ELF-1 (cell line): Measurements from ENCODE around the gene MBOAT2.
A peak's percentile ranks its signal among the peaks of the same experiment; 100 is the strongest.

Experiments
- DNase-seq: peaks from one replicate; pipeline ENCODE4 v3.0.0-alpha.2; 2016; ENCODE audit warnings: low read depth, low spot score

MBOAT2 gene

GRCh38 chr2:8860239-8860638 lies 143.2 kb downstream of the MBOAT2 start:
- no peak for DNase-seq

GRCh38 chr2:8858910-8859309 lies 144.6 kb downstream of the MBOAT2 start:
- no peak for DNase-seq

- no peak for DNase-seq
These were observed 145.2 kb downstream of the MBOAT2 start for GRCh38 chr2:8858264-8858663.

- no peak for DNase-seq
These were observed 145.8 kb downstream of the MBOAT2 start for GRCh38 chr2:8857709-8858108.

- DNase-seq, result no peak
These were observed 147.3 kb downstream of the MBOAT2 start for GRCh38 chr2:8856176-8856575.

- no peak for DNase-seq
These were observed 148.5 kb downstream of the MBOAT2 start for GRCh38 chr2:8855010-8855409.

GRCh38 chr2:8853426-8853825 lies 150.1 kb downstream of the MBOAT2 start:
- no peak for DNase-seq

- DNase-seq, result peak; percentile 57
These were observed 151.5 kb downstream of the MBOAT2 start for GRCh38 chr2:8851811-8852560.

- DNase-seq, result no peak
These were observed 152.5 kb downstream of the MBOAT2 start for GRCh38 chr2:8850845-8851487.

GRCh38 chr2:8849327-8849726 lies 154.2 kb downstream of the MBOAT2 start:
- no peak for DNase-seq

GRCh38 chr2:8848328-8849100 lies 155.0 kb downstream of the MBOAT2 start:
- DNase-seq, result no peak

GRCh38 chr2:8847400-8847799 lies 156.1 kb downstream of the MBOAT2 start:
- no peak for DNase-seq

- DNase-seq, result no peak
These were observed 161.6 kb downstream of the MBOAT2 start for GRCh38 chr2:8841932-8842331.

- no peak for DNase-seq
These were observed 162.9 kb downstream of the MBOAT2 start for GRCh38 chr2:8840475-8841091.

GRCh38 chr2:8839189-8839965 lies 164.1 kb downstream of the MBOAT2 start:
- DNase-seq, result no peak

GRCh38 chr2:8837795-8838140 lies 165.7 kb downstream of the MBOAT2 start:
- peak; percentile 66 for DNase-seq

- DNase-seq, result peak; percentile 72
These were observed 166.3 kb downstream of the MBOAT2 start, which contains the start of gene KIDINS220 for GRCh38 chr2:8836971-8837794. Gene KIDINS220, minus strand, starts transcription at chr2:8837613. Its CDS starts 10,520 bp downstream, at chr2:8827093.

GRCh38 chr2:8835279-8835678 lies 168.2 kb downstream of the MBOAT2 start:
- DNase-seq, result no peak

- DNase-seq, result no peak
These were observed 169.6 kb downstream of the MBOAT2 start for GRCh38 chr2:8833853-8834252.

- DNase-seq, result no peak
These were observed 172.0 kb downstream of the MBOAT2 start for GRCh38 chr2:8831516-8831915.
